Breast epithelium (tissue), 4 donors: ENCODE data around the gene PNMA1. TPM values are rescaled to one million over a fixed set of nuclear protein-coding genes. Genes with fewer than 3 reads are reported as not detected.

ENCODE experiments used
- DNase-seq, 2 donors: peaks; one replicate each; pipeline ENCODE4 v3.0.0-alpha.2; 2019; ENCODE audit warnings: low spot score in 2 of 2
- H3K27ac ChIP-seq, 2 donors: fragments of 200-600 bp; sonication (generic) in 1 of 2; one replicate each; pipeline ENCODE4 v1.5.1; 2016 to 2019; ENCODE audit warnings: mild to moderate bottlenecking in 1 of 2
- H3K27me3 ChIP-seq, 2 donors: fragments of 200-600 bp; sonication (generic) in 1 of 2; one replicate each; pipeline versions ENCODE4 v1.5.1 to v1.6.0; 2017 to 2019; ENCODE audit warnings: control low read depth in 1 of 2, mild to moderate bottlenecking in 1 of 2
- H3K36me3 ChIP-seq: fragments of 200-600 bp; one replicate; pipeline ENCODE4 v1.5.1; 2019
- H3K4me1 ChIP-seq, 2 donors: fragments of 200-600 bp; sonication (generic); one replicate each; pipeline ENCODE4 v1.5.1; 2016 to 2019; ENCODE audit warnings: control low read depth in 1 of 2
- H3K4me3 ChIP-seq, 3 donors: fragments of 200-600 bp; sonication (generic); 1 replicate in 2 of 3; 2 replicates in 1 of 3; pipeline ENCODE4 v1.5.1; 2016 to 2019; ENCODE audit warnings: mild to moderate bottlenecking in 3 of 3, moderate library complexity in 2 of 3
- H3K9me3 ChIP-seq, 2 donors: fragments of 200-600 bp; sonication (generic) in 1 of 2; one replicate each; pipeline ENCODE4 v1.5.1; 2016 to 2019; ENCODE audit warnings: control low read depth in 1 of 2
- POLR2A ChIP-seq: fragments of 450-650 bp; IDR thresholded peaks from one replicate; pipeline ENCODE4 v1.6.1; 2016; ENCODE audit warnings: antibody characterized with exemption, mild to moderate bottlenecking, moderate library complexity
- POLR2AphosphoS5 ChIP-seq, 3 donors: sonication (generic); formaldehyde crosslinking; IDR thresholded peaks; one replicate each; pipeline ENCODE4 v1.6.1; 2017; ENCODE audit warnings: antibody characterized with exemption in 3 of 3
- intact Hi-C: fragments of 100-400 bp; cut with DNase I; formaldehyde crosslinking; loops from one replicate; pipeline ENCODE4 v1.15.1; 2023; ENCODE audit warnings: low total_unique reads
- total RNA-seq, 3 donors: library from RNA; depleted of rRNA; stranded (reverse); fragments of >200 nt; gene quantifications; one replicate each; pipeline ENCODE4 v1.1.0, GENCODE V29; 2016
- TF ChIP-seq, protein P1 (sequence below), 3 donors: fragments of 450-650 bp; IDR thresholded peaks; one replicate each; pipeline ENCODE4 v1.5.1; 2016 to 2017; ENCODE audit warnings: antibody characterized with exemption in 3 of 3, mild to moderate bottlenecking in 3 of 3, moderate library complexity in 3 of 3

PNMA1 gene
- total RNA-seq, 3 donors from 2014 or later, result 12.1 to 19.3 (median 19.2) TPM

DNA sequence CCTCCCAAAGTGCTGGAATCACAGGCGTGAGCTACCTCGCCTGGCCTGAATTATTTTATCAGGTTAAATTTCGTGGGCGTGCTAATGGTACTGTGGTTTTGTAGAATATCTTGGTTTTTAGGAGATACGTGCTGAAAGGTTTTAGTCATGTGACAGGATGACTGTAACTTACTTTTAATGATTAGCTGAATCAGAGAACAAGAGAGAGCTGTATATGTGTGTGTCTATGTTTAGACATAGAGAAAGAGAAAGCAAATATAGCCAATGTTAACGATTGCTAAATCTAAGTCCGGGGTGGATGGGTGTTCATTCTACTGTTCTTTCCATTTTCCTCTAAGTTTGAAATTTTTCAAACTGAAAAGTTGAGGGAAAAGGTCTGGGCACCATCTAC is 9.2 kb upstream of the PNMA1 start:
- no peak overlapping the region for H3K4me3 ChIP-seq
- no peak for TF ChIP-seq POLR2AphosphoS5 (IDR thresholded peaks at IDR 0.05)
- no peak for TF ChIP-seq POLR2A
- TF ChIP-seq, protein P1, sequence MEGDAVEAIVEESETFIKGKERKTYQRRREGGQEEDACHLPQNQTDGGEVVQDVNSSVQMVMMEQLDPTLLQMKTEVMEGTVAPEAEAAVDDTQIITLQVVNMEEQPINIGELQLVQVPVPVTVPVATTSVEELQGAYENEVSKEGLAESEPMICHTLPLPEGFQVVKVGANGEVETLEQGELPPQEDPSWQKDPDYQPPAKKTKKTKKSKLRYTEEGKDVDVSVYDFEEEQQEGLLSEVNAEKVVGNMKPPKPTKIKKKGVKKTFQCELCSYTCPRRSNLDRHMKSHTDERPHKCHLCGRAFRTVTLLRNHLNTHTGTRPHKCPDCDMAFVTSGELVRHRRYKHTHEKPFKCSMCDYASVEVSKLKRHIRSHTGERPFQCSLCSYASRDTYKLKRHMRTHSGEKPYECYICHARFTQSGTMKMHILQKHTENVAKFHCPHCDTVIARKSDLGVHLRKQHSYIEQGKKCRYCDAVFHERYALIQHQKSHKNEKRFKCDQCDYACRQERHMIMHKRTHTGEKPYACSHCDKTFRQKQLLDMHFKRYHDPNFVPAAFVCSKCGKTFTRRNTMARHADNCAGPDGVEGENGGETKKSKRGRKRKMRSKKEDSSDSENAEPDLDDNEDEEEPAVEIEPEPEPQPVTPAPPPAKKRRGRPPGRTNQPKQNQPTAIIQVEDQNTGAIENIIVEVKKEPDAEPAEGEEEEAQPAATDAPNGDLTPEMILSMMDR (IDR thresholded peaks at IDR 0.05), result no peak
- peaks cover 5% of the 10 kb centered on the region for H3K36me3 ChIP-seq
- peak overlapping the region; percentile 69 to 97 for H3K27ac ChIP-seq
- peaks cover 0 to 3% of the 10 kb centered on the region in 2 donors for H3K4me1 ChIP-seq
- no peaks in the 10 kb centered on the region for H3K9me3 ChIP-seq
- H3K27me3 ChIP-seq, result no peaks in the 10 kb centered on the region
- intact Hi-C loops, result loop anchor here (10.0 kb wide), 1 partner anchor 91 kb away; no protein-coding TSS in a partner anchor
- no peak for DNase-seq

DNA sequence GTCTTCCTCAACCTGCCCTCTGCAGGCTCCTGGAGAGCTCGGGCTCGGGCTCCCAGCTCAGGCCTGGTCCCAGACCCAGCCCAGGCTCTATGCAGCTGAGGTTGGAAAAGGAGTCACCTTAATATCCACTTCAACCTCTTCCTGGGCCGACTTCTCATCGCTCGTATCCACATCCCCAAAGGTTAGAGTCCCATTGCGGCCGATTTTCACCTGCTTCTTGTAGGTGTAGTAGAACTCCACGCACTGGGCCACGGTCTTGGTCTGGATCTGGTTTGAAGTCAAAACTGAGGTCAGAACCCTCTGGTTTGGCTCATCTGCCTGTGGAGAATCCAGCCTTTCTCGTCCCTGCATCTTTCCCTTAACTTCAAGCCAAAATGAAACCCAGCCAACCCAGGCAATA is 8.4 kb upstream of the PNMA1 start:
- Histone ChIP-seq H3K27me3 (no peaks in the 10 kb centered on the region), H3K4me1 (peaks cover 0 to 3% of the 10 kb centered on the region in 2 donors), H3K9me3 (no peaks in the 10 kb centered on the region), H3K4me3 (no peak overlapping the region), H3K36me3 (peaks cover 5% of the 10 kb centered on the region), H3K27ac (peak overlapping the region; percentile 51 to 69)
- intact Hi-C loops, result loop anchor here (10.0 kb wide), 1 partner anchor 92 kb away; no protein-coding TSS in a partner anchor
- TF ChIP-seq, protein P1 (IDR thresholded peaks at IDR 0.05), result no peak
- TF ChIP-seq POLR2A (no peak), POLR2AphosphoS5 (IDR thresholded peaks at IDR 0.05) (no peak)
- DNase-seq, result no peak

DNA sequence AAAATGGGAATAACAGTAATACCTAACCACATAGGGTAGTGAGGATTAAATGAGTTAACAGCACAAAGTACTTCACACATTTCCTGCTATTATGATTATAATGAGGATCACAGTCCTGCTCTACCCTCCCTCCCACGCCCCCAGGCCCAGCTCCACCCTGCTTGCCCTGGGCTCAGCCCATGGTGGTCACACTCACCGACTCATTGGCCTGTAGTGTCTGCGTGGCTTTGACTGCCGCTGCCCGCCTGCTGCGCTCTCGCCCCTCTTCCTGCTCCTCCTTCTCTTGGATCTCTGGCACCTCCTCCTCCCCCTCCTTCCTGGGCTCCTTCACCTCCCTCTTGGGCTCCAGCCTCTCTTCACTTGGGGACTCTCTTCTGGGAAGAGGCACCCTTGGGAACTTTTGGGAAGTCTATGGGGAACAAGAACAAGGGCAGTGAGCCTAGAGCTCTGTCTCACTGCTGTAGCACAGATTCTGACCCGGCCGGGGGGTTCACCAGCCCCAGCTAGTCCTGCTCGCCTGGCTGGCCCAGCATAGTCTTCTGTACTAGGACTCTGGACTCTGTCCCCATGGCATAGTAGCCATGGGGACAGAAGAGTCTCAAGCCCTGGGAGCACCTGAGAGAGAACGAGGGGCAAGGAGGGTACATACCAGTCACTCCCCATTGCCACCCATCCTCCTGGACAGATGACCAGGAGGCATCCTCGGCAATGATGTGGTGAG is 7.1 kb upstream of the PNMA1 start:
- intact Hi-C loops, result loop anchor here (10.0 kb wide), 1 partner anchor 94 kb away; no protein-coding TSS in a partner anchor
- Histone ChIP-seq H3K27ac (peak overlapping the region; percentile 40 to 63), H3K27me3 (no peaks in the 10 kb centered on the region), H3K4me3 (no peak overlapping the region), H3K9me3 (no peaks in the 10 kb centered on the region), H3K36me3 (peaks cover 5% of the 10 kb centered on the region), H3K4me1 (peaks cover 0 to 3% of the 10 kb centered on the region in 2 donors)
- TF ChIP-seq, protein P1 (IDR thresholded peaks at IDR 0.05), result no peak
- no peak for TF ChIP-seq POLR2A
- no peak for TF ChIP-seq POLR2AphosphoS5 (IDR thresholded peaks at IDR 0.05)
- no peak for DNase-seq

DNA sequence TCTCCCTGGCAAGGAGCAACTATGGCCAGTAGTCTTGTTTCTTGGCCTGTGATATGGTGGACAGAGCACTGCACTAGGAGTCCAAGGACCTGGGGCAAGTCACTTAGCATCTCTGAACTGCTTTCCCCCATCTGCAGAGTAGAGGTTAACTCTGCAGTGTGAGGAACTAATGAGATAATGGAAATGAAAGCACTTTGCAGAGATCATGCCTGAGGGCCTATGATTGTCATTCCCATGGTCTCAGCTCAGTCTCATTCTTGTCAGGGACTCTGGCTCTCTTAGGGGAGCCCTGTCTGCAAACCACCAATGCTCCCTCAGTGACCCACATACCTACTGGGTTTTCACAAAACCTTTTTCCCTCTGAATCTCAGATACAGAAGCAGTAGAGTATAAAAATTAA is 6.5 kb upstream of the PNMA1 start:
- H3K4me3 ChIP-seq, result no peak overlapping the region
- intact Hi-C loops, result loop anchor here (10.0 kb wide), 1 partner anchor 94 kb away; no protein-coding TSS in a partner anchor
- no peak for TF ChIP-seq POLR2A
- TF ChIP-seq, protein P1 (IDR thresholded peaks at IDR 0.05), result no peak
- TF ChIP-seq POLR2AphosphoS5 (IDR thresholded peaks at IDR 0.05), result no peak
- DNase-seq, result no peak
- peak overlapping the region in 1 of 2 donors; percentile 63 for H3K27ac ChIP-seq
- peaks cover 0 to 3% of the 10 kb centered on the region in 2 donors for H3K4me1 ChIP-seq
- peaks cover 5% of the 10 kb centered on the region for H3K36me3 ChIP-seq
- H3K27me3 ChIP-seq, result no peaks in the 10 kb centered on the region
- no peaks in the 10 kb centered on the region for H3K9me3 ChIP-seq

DNA sequence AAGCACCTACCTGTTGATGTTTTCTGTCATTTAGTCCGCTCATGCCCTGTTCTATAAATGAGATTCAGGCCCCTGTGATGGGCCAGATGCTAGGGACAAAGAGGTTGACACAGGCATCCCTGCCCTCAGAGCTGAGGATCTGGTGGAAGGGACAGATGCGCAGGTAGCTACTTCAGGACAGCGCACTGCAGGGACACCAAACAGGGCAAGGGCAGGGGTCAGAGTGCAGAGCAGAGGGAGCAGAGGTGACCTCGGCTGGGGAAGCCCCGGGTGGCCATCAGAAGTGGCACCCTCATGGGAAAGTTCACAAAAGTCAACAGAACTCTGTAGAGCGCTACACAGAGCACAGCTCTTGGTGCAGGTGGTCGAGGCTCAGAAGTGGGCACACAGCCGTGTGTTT is 5.6 kb upstream of the PNMA1 start:
- intact Hi-C loops, result loop anchor here (10.0 kb wide), 1 partner anchor 95 kb away; no protein-coding TSS in a partner anchor
- H3K36me3 ChIP-seq, result peaks cover 5% of the 10 kb centered on the region
- no peak for DNase-seq
- H3K4me3 ChIP-seq, result no peak overlapping the region
- no peaks in the 10 kb centered on the region for H3K27me3 ChIP-seq
- TF ChIP-seq POLR2A (no peak), POLR2AphosphoS5 (IDR thresholded peaks at IDR 0.05) (no peak)
- TF ChIP-seq, protein P1 (IDR thresholded peaks at IDR 0.05), result no peak
- peak overlapping the region in 1 of 2 donors; percentile 78 for H3K27ac ChIP-seq
- H3K4me1 ChIP-seq, result peaks cover 0 to 2% of the 10 kb centered on the region in 2 donors
- no peaks in the 10 kb centered on the region for H3K9me3 ChIP-seq
